ENCODE results near the gene DSG3. TPM values are rescaled to one million over a fixed set of nuclear protein-coding genes. Genes with fewer than 3 reads are reported as not detected.

DSG3 gene
- total RNA-seq, 2 donors from 2014 or later = 0.08 TPM; not detected in 1

DNA sequence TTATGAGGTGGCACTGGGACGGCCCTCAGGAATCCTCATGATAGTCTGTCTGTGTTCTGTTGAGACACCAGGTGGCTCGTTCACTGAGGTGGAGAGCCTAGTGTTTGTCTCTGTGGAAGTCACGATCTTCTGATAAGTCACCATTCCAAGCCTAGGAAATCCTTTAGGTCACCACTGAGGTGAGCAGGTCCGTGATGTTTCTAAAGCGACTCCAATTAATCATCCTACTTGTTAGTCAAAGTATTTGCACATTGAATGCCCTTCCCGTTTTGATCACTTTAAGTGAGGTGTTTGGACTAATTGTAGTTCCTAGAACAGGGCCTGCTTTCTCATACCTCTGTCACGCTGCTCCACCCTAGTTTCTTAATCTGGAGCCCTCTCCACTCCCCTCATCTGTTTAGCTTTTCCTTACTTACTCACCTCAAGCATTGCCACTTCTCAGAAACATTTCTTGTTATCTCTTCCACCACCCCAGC lies 28.0 kb upstream of the DSG3 start:
- H3K27me3 ChIP-seq = no peaks in the 10 kb centered on the region
- H3K36me3 ChIP-seq = no peaks in the 10 kb centered on the region
- no peak overlapping the region for H3K4me3 ChIP-seq
- peaks cover 0 to 3% of the 10 kb centered on the region in 2 donors for H3K9me3 ChIP-seq
- TF ChIP-seq, protein P1, sequence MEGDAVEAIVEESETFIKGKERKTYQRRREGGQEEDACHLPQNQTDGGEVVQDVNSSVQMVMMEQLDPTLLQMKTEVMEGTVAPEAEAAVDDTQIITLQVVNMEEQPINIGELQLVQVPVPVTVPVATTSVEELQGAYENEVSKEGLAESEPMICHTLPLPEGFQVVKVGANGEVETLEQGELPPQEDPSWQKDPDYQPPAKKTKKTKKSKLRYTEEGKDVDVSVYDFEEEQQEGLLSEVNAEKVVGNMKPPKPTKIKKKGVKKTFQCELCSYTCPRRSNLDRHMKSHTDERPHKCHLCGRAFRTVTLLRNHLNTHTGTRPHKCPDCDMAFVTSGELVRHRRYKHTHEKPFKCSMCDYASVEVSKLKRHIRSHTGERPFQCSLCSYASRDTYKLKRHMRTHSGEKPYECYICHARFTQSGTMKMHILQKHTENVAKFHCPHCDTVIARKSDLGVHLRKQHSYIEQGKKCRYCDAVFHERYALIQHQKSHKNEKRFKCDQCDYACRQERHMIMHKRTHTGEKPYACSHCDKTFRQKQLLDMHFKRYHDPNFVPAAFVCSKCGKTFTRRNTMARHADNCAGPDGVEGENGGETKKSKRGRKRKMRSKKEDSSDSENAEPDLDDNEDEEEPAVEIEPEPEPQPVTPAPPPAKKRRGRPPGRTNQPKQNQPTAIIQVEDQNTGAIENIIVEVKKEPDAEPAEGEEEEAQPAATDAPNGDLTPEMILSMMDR (IDR thresholded peaks at IDR 0.05) = no peak
- no peak for DNase-seq (ENCODE audit: low spot score)
- H3K27ac ChIP-seq = no peak overlapping the region
- no peaks in the 10 kb centered on the region for H3K4me1 ChIP-seq

DNA sequence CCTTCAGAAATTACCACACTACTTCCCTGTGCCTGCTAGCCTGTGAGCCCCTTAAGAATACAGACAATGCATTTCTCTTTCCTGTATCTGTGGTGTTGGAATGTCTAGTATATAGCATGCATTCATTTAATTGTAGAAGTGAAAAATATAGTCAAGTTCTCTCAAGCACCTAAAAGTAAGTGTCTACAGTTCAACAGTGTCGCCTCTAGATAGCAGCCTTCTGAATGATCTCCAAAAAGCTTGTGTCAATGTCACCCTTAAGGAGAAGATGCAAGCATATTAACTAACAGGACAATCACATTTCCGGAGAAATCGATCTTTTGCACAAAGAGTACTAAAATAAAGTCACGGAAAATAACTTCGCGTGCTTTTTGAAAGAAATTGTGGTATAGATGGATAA lies 27.5 kb upstream of the DSG3 start:
- Histone ChIP-seq H3K36me3 (no peaks in the 10 kb centered on the region), H3K9me3 (peaks cover 0 to 3% of the 10 kb centered on the region in 2 donors), H3K4me3 (no peak overlapping the region), H3K4me1 (no peaks in the 10 kb centered on the region), H3K27ac (no peak overlapping the region), H3K27me3 (no peaks in the 10 kb centered on the region)
- TF ChIP-seq, protein P1 (IDR thresholded peaks at IDR 0.05) = no peak
- no peak for DNase-seq (ENCODE audit: low spot score)

DNA sequence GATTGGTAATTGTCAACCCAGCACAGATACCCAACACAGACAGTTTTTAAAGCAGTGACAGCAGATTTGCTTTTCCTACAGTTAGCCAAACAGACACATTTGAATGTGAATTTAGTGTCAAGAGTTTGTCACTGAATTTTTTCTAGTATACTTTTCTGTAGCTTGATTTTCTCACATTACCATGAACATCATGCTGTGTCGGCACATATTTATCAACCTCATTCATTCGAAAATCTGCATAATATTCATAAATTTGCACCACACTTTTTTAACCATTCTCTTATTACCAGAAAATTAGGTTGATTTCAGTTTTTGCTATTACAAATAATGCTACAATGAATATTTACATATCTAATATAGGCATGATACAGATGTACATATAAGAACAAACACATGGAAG lies 27.0 kb upstream of the DSG3 start:
- DNase-seq (ENCODE audit: low spot score) = no peak
- Histone ChIP-seq H3K4me1 (no peaks in the 10 kb centered on the region), H3K27me3 (no peaks in the 10 kb centered on the region), H3K9me3 (peaks cover 0 to 3% of the 10 kb centered on the region in 2 donors), H3K4me3 (no peak overlapping the region), H3K36me3 (no peaks in the 10 kb centered on the region), H3K27ac (no peak overlapping the region)
- TF ChIP-seq, protein P1 (IDR thresholded peaks at IDR 0.05) = no peak

DNA sequence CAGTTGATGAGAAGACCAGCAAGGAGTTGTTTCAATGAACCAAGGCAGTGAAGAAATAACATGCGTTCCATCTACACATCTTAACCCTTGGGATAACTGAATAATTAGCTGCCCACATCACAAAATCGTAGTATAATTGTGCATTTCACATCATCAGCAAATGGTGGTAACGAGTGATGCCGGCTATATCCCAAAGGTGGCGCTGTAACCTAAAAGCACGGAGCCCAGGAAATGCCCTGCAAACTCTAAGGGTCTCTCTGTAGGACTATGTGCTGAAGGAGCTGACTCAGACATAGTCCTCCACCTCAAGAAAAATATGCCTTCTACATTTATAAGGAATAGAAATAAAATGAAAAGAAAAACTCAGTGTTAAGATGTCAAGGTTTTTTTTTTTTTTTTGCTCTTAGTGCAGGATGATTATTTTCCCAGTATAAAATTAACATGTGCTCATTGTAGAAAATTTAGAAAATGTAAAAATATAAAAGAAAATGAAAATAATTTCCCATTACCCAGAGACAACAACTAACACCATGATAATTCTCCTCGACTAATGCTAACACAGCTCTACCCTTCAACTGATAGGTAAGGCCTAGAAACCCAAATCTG lies 23.1 kb upstream of the DSG3 start:
- no peak overlapping the region for H3K27ac ChIP-seq
- H3K36me3 ChIP-seq = no peaks in the 10 kb centered on the region
- no peaks in the 10 kb centered on the region for H3K4me1 ChIP-seq
- H3K27me3 ChIP-seq = no peaks in the 10 kb centered on the region
- no peaks in the 10 kb centered on the region for H3K9me3 ChIP-seq
- DNase-seq (ENCODE audit: low spot score) = no peak
- no peak overlapping the region for H3K4me3 ChIP-seq
- TF ChIP-seq, protein P1 (IDR thresholded peaks at IDR 0.05) = peak; percentile 32 to 60

DNA sequence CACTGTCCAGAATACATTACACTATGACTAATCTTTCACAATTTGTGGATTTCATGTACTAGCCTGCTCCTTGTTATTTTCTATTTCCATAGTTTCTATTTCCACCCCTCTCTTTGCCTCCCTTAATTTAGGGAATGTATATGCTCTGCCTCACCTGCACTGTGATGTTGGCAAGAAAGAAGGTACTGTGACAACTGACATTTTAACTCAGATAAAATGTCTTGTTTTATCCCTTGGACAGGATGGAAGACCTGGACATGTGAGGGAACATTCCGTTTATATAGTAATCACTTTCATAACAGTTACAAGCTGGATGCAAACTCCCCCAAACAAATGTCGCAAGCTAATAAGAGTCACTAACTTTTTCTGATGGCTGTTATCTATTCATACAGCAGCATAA lies 21.5 kb upstream of the DSG3 start:
- H3K27ac ChIP-seq = no peak overlapping the region
- peaks cover 0 to 2% of the 10 kb centered on the region in 2 donors for H3K9me3 ChIP-seq
- no peak overlapping the region for H3K4me3 ChIP-seq
- H3K36me3 ChIP-seq = no peaks in the 10 kb centered on the region
- H3K4me1 ChIP-seq = no peaks in the 10 kb centered on the region
- no peaks in the 10 kb centered on the region for H3K27me3 ChIP-seq
- no peak for DNase-seq (ENCODE audit: low spot score)
- TF ChIP-seq, protein P1 (IDR thresholded peaks at IDR 0.05) = no peak
